T-helper 2 cell (primary cell): ENCODE results near the gene ELOVL7.

Experiments
- DNase-seq, 5 experiments: peaks; one replicate each; pipeline versions ENCODE4 v3.0.0 to v3.0.0-alpha.2; 2012 to 2022

The ELOVL7 gene

DNA sequence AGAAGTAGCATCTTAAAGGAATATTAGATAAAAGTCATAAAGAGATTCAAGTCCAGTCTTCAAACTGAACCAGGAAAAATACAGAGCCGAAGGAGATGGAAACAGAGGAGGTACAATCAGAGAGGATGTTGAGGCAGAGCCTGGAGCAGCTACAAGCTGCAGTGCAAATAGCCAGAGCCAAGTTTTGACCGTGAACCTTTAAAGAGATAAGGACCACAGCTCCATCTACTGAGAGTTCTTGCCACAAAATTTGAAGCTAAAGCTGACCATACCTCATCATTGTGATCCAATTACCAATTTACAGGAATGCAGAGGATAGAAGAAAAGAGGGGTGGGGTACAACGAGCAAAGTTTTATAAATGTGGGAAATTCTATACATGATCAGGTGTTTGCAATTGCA, 133.7 kb downstream of the ELOVL7 start:
- DNase-seq = no peak

DNA sequence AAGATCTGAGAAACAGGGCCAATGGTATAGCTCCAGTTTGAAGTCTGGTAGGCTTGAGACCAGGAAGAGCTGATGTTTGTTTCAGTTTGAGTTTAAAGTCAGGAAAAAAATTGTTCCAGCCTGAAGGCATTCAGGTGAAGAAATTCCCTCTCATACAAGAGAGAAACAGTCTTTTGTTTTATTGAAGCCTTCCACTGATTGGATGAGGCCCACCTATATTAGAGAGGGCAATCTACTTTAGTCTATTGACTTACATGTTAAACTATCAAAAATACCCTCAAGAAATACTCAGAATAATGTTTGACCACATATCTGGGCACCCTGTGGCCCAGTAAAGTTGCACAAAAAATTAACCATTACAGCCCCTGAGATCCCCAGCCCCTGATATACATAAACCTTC, 138.9 kb downstream of the ELOVL7 start:
- DNase-seq = no peak

DNA sequence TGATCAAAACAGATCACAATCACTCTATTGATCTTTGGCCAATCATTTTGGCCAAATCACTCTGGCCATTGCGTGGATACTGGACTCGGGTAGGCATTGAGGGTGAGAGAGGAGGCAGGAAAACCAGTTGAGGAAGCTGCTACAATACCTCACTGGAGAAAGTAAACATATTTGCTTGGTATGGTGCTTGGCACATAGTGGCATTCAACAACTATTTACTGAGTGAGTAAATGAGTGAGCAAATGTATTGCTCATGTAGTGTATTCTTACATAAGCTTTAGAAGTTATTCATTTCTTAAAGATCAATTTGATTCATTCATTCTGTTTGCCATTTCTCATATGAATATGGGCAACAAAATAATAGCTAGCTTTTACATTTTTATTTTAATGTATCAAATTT, 140.1 kb downstream of the ELOVL7 start:
- no peak for DNase-seq
